ENCODE results near the gene FBXL19.

Gene FBXL19

DNA sequence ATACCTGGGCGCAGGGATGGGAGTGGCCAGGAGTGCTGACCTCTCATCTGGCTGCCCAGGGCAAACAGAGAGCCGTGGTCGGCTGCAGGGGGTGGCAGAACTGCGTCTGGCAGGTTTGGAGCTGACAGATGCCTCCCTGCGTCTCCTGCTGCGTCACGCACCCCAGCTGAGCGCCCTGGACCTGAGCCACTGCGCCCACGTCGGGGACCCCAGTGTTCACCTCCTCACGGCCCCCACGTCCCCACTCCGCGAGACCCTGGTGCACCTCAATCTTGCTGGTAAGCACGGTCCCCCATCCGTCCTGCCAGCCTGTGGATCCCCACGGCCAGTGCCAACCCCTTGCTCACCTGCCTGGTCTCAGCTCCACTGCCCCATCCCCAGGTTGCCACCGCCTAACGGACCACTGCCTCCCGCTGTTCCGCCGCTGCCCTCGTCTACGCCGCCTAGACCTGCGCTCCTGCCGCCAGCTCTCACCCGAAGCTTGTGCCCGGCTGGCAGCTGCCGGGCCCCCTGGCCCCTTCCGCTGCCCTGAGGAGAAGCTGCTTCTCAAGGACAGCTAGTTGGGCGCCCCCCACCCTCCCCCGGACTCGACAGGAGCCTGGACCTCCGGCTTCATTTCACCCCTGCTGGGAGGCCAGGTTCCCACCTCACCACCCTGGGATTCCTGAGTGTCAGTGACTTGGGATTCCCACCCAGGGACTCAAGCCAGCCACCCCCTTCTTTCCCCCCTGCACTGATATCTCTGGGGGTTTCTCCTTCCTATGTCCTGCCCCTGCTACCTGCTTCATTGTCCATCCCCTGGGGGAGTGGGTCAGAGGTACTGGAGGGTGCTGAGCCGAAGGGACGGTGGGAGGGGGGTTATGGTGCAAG lies 23.5 kb downstream of the FBXL19 start:
- no peak for DNase-seq (ENCODE audit: low read depth in 3 of 3)

DNA sequence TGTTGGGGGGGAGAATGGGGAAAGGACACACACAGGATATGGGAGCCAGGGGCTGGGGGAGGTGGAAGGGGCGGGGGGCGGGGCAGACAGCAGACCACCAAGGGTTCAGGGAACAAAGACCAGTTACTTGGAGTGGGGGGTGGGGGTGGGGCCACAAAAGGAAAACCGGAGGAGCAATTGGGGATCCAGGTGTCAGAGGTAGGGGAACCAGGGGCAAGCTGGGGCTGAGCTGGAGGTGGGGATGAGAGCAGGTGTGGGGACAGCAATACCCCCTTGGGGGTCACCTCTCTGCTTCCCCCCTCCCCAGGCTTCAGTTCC lies 24.1 kb downstream of the FBXL19 start:
- DNase-seq (ENCODE audit: low read depth in 3 of 3): no peak

DNA sequence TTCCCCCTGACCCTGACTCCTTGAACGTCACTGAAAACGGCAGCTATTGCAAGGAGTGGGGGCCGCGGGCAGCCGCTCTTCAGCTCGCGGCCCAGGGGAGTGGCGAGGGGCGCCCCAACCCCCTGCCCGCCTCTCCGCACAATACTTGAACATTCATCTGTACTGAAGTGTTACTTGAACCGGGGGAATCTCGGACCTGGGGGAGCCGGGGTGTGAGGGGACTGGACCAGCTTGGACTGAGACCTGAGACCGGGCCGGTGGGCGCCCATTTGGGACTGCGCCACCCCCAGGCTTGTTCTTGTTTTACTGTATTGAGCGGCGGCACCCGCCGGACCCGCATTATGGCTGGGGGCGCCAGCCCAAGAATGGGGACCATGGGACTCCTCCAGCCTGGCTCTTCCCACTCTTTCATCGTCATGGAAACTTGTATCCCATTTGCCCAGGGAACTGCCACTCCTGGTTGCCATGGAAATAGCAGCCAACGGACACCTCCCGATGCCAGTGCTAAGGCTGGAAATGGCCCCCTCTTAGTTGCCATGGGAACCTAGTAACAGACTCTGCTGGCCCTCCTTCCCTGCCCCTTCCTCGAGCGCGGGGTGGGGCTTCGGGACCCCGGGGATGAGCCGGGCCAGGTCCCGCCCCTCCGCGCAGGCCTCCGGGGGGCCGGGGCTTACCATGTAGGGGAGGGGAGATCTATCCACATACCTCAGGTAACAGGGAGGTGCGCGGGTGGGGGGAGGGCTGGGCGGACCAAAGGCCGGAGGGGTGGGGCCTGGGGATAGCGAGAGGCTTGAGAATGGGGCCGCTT lies 24.7 kb downstream of the FBXL19 start:
- DNase-seq (ENCODE audit: low read depth in 3 of 3): no peak

GRCh38 chr16:30948667-30949649 lies 25.6 kb downstream of the FBXL19 start, which contains the start of gene ORAI3:
TSS of gene ORAI3 (plus strand) at chr16:30949068. CDS start at chr16:30949290, 222 bp downstream.
- DNase-seq (ENCODE audit: low read depth in 3 of 3): no peak

DNA sequence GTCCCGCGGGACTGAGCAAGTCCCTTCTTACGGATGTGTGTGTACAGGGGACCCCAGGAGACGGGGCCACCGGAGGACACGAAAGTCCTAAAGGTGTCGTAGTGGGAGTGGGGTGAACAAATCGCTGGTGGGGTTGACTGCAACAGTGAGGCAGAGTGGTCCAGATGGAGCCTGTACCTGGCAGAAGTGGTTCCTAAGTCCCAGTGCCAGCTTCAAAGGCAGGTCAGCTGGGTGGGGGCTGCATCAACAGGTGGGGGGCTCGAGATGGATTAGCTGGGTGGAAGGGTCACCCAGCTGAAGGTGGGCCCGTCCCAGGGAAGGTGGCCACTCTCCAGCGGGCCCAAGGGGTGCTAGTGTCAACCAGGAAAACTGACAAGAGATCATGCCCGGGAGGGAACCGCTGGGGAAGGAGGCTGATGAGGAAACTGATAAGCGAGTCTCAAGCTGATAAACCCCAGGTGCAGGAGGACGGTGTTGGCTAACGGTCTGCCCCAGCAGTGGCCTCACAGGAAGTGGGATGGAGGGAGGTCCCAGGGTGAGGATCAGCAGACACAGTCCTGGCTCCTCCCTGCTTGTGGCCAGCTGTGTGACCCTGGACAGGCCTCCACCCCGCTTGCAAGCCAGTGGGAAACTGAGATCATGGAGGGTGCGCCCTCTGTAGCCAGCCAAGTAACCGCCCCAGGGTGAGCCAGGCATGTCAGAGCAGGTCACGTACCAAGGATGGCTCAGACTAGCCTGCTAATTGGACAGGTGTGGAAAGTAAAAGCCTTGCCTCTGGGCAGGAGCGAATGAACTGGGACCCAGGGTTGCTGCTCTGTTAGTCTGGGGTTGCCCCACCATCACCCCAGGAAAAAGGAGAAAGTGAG lies 26.5 kb downstream of the FBXL19 start:
- DNase-seq (ENCODE audit: low read depth in 3 of 3): no peak

DNA sequence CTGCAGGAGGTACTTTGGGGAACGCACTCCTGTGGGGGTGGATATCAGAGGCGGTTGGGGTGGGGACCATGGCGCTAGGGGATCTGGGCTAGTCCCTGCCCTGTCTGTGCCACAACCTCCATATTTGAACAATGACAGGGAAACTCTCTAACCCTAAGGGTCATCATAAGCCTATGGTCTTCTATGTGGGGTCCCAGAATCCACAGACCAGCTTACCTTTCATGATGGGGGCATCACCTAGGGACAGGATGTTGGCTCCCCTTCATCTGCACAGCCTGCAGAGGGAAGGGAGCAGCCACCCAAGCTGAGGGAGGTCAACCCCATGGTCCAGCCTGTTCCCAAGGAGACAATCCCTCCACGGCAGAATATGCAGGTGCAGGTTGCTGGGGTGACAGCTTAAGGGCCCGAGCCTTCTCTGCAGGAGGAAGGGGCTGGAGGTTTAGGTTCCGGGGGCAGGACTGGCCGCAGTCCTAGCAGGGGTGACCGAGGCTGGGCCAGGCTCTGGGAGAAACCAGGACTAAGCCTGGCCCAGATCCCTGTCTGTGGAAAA lies 27.2 kb downstream of the FBXL19 start:
- DNase-seq (ENCODE audit: low read depth in 3 of 3): no peak

DNA sequence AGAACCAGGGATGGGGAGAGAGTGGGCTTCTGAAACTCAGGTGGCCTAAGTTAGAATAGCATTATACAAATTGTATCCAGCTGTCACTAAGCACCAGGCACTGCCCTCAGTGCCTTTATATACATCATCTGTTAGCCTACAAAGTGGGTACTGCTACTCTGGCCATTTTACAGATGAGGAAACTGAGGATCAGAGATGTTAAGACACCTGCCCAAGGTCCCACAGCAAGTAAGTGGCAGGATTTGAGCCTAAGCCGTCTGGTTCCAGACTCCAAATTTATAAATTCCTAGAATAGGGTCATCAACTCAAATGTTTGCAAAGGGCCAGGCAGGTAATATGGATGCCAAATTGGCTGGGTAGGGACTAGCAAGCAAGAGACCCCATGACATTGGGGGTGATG lies 27.8 kb downstream of the FBXL19 start:
- no peak for DNase-seq (ENCODE audit: low read depth in 3 of 3)

DNA sequence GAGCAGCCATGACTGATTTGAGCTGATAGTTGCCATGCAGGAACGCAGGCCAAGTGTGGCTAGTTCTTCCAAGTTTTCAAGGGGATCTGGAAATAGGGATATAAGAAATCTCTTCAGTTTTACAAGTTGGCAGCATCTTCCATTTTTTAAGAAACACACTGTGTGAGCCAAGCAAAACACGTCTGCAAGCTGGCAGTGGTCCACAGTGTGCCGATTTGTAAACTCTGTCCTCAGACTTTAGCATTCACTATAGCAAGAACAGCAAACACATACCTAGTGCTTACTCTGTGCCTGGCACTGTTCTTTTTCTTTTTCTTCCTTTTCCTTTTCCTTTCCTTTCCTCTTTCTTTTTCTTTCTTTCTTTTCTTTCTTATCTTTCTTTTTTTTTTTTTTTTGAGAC lies 28.4 kb downstream of the FBXL19 start:
- no peak for DNase-seq (ENCODE audit: low read depth in 3 of 3)

DNA sequence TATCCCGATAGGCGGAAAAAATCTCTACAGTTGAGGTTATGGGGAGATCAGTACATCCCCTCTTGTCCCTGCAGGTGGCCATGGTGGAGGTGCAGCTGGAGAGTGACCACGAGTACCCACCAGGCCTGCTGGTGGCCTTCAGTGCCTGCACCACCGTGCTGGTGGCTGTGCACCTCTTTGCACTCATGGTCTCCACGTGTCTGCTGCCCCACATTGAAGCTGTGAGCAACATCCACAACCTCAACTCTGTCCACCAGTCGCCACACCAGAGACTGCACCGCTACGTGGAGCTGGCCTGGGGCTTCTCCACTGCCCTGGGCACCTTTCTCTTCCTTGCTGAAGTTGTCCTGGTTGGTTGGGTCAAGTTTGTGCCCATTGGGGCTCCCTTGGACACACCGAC lies 29.7 kb downstream of the FBXL19 start:
- DNase-seq (ENCODE audit: low read depth in 3 of 3): no peak

GRCh38 chr16:30953511-30954124 lies 30.2 kb downstream of the FBXL19 start:
- DNase-seq (ENCODE audit: low read depth in 3 of 3): peak in 1 of 3 experiments; percentile 28

DNA sequence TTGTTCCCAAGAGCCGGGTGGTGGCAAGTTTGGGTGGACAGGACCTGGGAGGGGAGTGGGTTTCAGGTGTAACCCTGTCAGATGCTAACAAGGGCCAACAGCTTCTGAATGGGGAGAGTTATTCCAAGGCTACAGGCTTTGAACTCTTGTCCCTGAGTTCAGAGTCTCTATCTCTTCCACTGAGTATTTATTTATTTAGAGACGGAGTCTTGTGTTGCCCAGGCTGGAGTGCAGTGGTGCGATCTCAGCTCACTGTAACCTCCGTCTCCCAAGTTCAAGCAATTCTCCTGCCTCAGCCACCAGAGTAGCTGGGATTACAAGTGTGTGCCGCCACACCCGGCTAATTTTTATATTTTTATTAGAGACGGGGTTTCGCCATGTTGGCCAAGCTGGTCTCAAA lies 31.6 kb downstream of the FBXL19 start:
- no peak for DNase-seq (ENCODE audit: low read depth in 3 of 3)

GRCh38 chr16:30956601-30957455 lies 33.5 kb downstream of the FBXL19 start:
- peak; percentile 85 to 90 (median 88) for DNase-seq (ENCODE audit: low read depth in 3 of 3)

- DNase-seq (ENCODE audit: low read depth in 3 of 3): peak; percentile 85 to 95 (median 94)
Observed at GRCh38 chr16:30957456-30958174, 34.2 kb downstream of the FBXL19 start, which contains the start of gene SETD1A. TSS of gene SETD1A (plus strand) at chr16:30957754. CDS start at chr16:30958732, 978 bp downstream.

- peak in 1 of 3 experiments; percentile 13 for DNase-seq (ENCODE audit: low read depth in 3 of 3)
Observed at GRCh38 chr16:30958175-30959079, 35.1 kb downstream of the FBXL19 start.

DNA sequence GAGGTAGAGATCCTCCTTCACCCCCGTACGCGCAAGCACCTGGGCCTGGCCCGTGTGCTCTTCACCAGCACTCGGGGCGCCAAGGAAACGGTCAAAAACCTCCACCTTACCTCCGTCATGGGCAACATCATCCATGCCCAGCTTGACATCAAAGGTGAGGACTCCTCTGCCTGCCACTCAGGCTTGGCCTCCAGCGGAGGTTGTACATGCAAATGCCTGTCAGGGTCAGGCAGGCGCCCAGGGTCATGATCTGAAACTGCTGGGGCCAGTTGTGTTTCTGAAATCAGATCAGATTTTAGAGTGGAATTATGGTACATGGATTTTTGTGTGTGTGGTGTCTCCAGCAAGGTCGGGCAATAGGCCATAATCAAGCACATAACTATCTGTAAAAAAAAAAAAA lies 38.0 kb downstream of the FBXL19 start:
- no peak for DNase-seq (ENCODE audit: low read depth in 3 of 3)

- no peak for DNase-seq (ENCODE audit: low read depth in 3 of 3)
Observed at GRCh38 chr16:30963925-30964511, 40.6 kb downstream of the FBXL19 start.

All from stimulated activated CD4-positive, alpha-beta T cell treated with anti-CD3 and anti-CD28 coated beads, TNF-alpha, amount 100 ng/mL, for 4 hours (primary cell).